ENCODE data around the gene LCA5L.

DNA sequence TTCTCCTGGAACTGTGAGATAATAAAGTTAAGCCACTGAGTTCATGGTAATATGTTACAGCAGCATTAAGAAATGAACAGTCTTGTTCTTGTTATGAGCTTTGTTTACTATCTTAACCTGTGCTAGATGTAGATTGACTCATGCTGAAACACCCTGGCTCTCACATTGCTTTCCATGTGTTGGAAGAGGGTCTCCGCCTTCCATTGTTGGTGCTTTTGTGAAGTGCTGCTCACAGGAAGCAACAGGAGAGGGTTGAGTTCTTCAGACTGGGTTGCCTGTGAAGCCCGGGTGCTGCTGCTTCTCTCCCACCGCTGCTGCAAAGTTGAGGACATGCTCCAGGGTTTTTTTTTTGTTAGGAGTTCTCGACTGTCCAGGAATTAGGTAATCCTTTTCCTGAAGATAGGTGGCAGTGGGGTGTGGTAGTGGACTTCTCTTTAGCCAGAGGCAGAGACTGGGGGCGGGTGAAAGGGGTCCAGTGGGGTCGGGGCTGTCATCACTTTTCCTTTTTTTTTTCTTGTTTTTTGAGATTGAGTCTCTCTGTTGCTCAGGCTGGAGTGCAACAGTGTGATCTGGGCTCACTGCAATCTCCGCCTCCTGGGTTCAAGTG, 68.0 kb downstream of the LCA5L start:
- TF ChIP-seq CTCF (optimal IDR thresholded peaks at IDR 0.05 in 1 of 3, IDR thresholded peaks at IDR 0.05 in 1 of 3, conservative IDR thresholded peaks at IDR 0.05 in 1 of 3; ENCODE audit: extremely low read depth in 1 of 3, insufficient read depth in 2 of 3, low read length in 3 of 3) (peak in 1 of 3 experiments; percentile 25), EZH2 (IDR thresholded peaks at IDR 0.05; ENCODE audit: low read length) (no peak)

Measured in keratinocyte (primary cell).